H9 (cell line): ENCODE measurements around the gene SLC44A2. TPM values are rescaled to one million over a fixed set of nuclear protein-coding genes. Genes with fewer than 3 reads are reported as not detected.

Experiments
- DNase-seq: peaks from one replicate; pipeline ENCODE4 v3.0.0-alpha.2; 2017
- H2AFZ ChIP-seq: one replicate; pipeline ENCODE4 v1.6.1; 2013; ENCODE audit warnings: mild to moderate bottlenecking, low read length, control low read depth, moderate library complexity
- H2AK5ac ChIP-seq: 2 replicates; pipeline ENCODE4 v1.6.1; 2013; ENCODE audit warnings: low read length, control low read depth, mixed read lengths; ENCODE audit not compliant: insufficient read length
- H2BK120ac ChIP-seq: one replicate; pipeline ENCODE4 v1.6.1; 2013; ENCODE audit warnings: low read depth, mild to moderate bottlenecking, low read length, control low read depth, inconsistent platforms; ENCODE audit not compliant: poor library complexity, severe bottlenecking
- H2BK12ac ChIP-seq: 2 replicates; pipeline ENCODE4 v1.6.1; 2013; ENCODE audit warnings: low read length, control low read depth, mixed read lengths, low read depth; ENCODE audit not compliant: insufficient read length
- H2BK15ac ChIP-seq: 2 replicates; pipeline ENCODE4 v1.6.1; 2013; ENCODE audit warnings: low read depth, low read length, control low read depth
- H2BK20ac ChIP-seq: one replicate; pipeline ENCODE4 v1.6.1; 2013; ENCODE audit warnings: low read depth, mild to moderate bottlenecking, low read length, control low read depth, inconsistent platforms; ENCODE audit not compliant: poor library complexity, severe bottlenecking
- H2BK5ac ChIP-seq: 2 replicates; pipeline ENCODE4 v1.6.1; 2013; ENCODE audit warnings: low read length, control low read depth, mixed read lengths; ENCODE audit not compliant: insufficient read length
- H3K14ac ChIP-seq: 2 replicates; pipeline ENCODE4 v1.6.1; 2013; ENCODE audit warnings: low read length, control low read depth; ENCODE audit not compliant: insufficient read depth
- H3K18ac ChIP-seq: 2 replicates; pipeline ENCODE4 v1.6.1; 2013; ENCODE audit warnings: low read depth, mild to moderate bottlenecking, mixed read lengths, low read length, control low read depth; ENCODE audit not compliant: insufficient read length
- H3K23ac ChIP-seq: 2 replicates; pipeline ENCODE4 v1.6.1; 2013; ENCODE audit warnings: low read length, control low read depth, mixed read lengths, low read depth; ENCODE audit not compliant: insufficient read length
- H3K23me2 ChIP-seq: 2 replicates; pipeline ENCODE4 v1.6.1; 2013; ENCODE audit warnings: low read depth, mild to moderate bottlenecking, mixed read lengths, low read length, control low read depth; ENCODE audit not compliant: insufficient read length, poor library complexity, severe bottlenecking
- H3K27ac ChIP-seq: 2 replicates; pipeline ENCODE4 v1.5.1; 2013; ENCODE audit warnings: low read length, control low read depth, mixed read lengths, low read depth; ENCODE audit not compliant: insufficient read length
- H3K27me3 ChIP-seq: 2 replicates; pipeline ENCODE4 v1.6.1; 2013; ENCODE audit warnings: low read length, control low read depth, inconsistent platforms; ENCODE audit not compliant: insufficient read depth
- H3K4ac ChIP-seq: 2 replicates; pipeline ENCODE4 v1.6.1; 2013; ENCODE audit warnings: low read depth, mild to moderate bottlenecking, control low read depth, inconsistent platforms, low read length, moderate library complexity
- H3K4me1 ChIP-seq: 2 replicates; pipeline ENCODE4 v1.6.1; 2013; ENCODE audit warnings: low read length, control low read depth, inconsistent platforms; ENCODE audit not compliant: insufficient read depth
- H3K4me2 ChIP-seq: 2 replicates; pipeline ENCODE4 v1.6.1; 2013; ENCODE audit warnings: low read length, control low read depth, mixed read lengths; ENCODE audit not compliant: insufficient read length, insufficient read depth
- H3K56ac ChIP-seq: 2 replicates; pipeline ENCODE4 v1.6.1; 2013; ENCODE audit warnings: low read depth, mild to moderate bottlenecking, mixed read lengths, low read length, control low read depth; ENCODE audit not compliant: insufficient read length
- H3K79me1 ChIP-seq: 2 replicates; pipeline ENCODE4 v1.6.1; 2013; ENCODE audit warnings: low read depth, mild to moderate bottlenecking, moderate library complexity, low read length, control low read depth, inconsistent platforms; ENCODE audit not compliant: insufficient read depth, poor library complexity, severe bottlenecking
- H3K79me2 ChIP-seq: 2 replicates; pipeline ENCODE4 v1.6.1; 2013; ENCODE audit warnings: low read length, control low read depth, inconsistent platforms; ENCODE audit not compliant: insufficient read depth
- H3K9ac ChIP-seq: 2 replicates; pipeline ENCODE4 v1.6.1; 2013; ENCODE audit warnings: low read length, control low read depth, mixed read lengths; ENCODE audit not compliant: insufficient read length; ENCODE audit errors: extremely low read depth
- H3K9me3 ChIP-seq: one replicate; pipeline ENCODE4 v1.6.1; 2013; ENCODE audit warnings: low read depth, low read length, inconsistent platforms; ENCODE audit not compliant: control insufficient read depth
- H3T11ph ChIP-seq: one replicate; pipeline ENCODE4 v1.6.1; 2013; ENCODE audit warnings: mild to moderate bottlenecking, low read length, control low read depth, inconsistent platforms
- H4K20me1 ChIP-seq: one replicate; pipeline ENCODE4 v1.6.1; 2013; ENCODE audit not compliant: control insufficient read depth, insufficient read length, insufficient read depth
- H4K5ac ChIP-seq: 2 replicates; pipeline ENCODE4 v1.6.1; 2013; ENCODE audit warnings: low read depth, mild to moderate bottlenecking, mixed read lengths, low read length, control low read depth; ENCODE audit not compliant: insufficient read length
- H4K8ac ChIP-seq: replicated peaks from 2 replicates; pipeline ENCODE4 v1.6.1; 2013; ENCODE audit warnings: low read length, control low read depth, mixed read lengths, low read depth; ENCODE audit not compliant: insufficient read length
- H4K91ac ChIP-seq: 2 replicates; pipeline ENCODE4 v1.6.1; 2013; ENCODE audit warnings: low read depth, mild to moderate bottlenecking, moderate library complexity, mixed read lengths, low read length, control low read depth; ENCODE audit not compliant: insufficient read length
- H3K27ac Mint-ChIP-seq, 3 experiments: 2 replicates in 2 of 3; 3 replicates in 1 of 3; pipeline ENCODE4 v1.8.0; 2020 to 2021; ENCODE audit warnings: mixed read lengths in 3 of 3, mild to moderate bottlenecking in 1 of 3, moderate library complexity in 1 of 3
- H3K27me3 Mint-ChIP-seq: 2 replicates; pipeline ENCODE4 v1.8.0; 2021; ENCODE audit warnings: low read depth, mild to moderate bottlenecking, moderate library complexity, mixed read lengths
- H3K36me3 Mint-ChIP-seq, 3 experiments: 2 replicates in 2 of 3; 3 replicates in 1 of 3; pipeline ENCODE4 v1.8.0; 2020 to 2021; ENCODE audit warnings: low read depth in 3 of 3, mixed read lengths in 3 of 3; ENCODE audit not compliant: insufficient read depth in 1 of 3
- H3K4me1 Mint-ChIP-seq, 2 experiments: 2 replicates each; pipeline ENCODE4 v1.8.0; 2020; ENCODE audit warnings: mixed read lengths in 2 of 2
- H3K4me3 Mint-ChIP-seq, 2 experiments: 2 replicates in 1 of 2; 3 replicates in 1 of 2; pipeline ENCODE4 v1.8.0; 2020 to 2021; ENCODE audit warnings: mild to moderate bottlenecking in 2 of 2, mixed read lengths in 2 of 2, moderate library complexity in 1 of 2
- H3K9me3 Mint-ChIP-seq, 2 experiments: 2 replicates in 1 of 2; 3 replicates in 1 of 2; pipeline ENCODE4 v1.8.0; 2020; ENCODE audit warnings: mild to moderate bottlenecking in 2 of 2, mixed read lengths in 2 of 2, moderate library complexity in 1 of 2
- WGBS: extraction: QIAGEN DNeasy Blood & Tissue Kit; methylation state at CpG from one replicate; pipeline ENCODE4 v1.1.7; 2013; ENCODE audit warnings: missing lambda C conversion rate, low lambda C conversion rate, mixed read lengths; ENCODE audit not compliant: insufficient read length; ENCODE audit errors: extremely low coverage; 5-methylcytosine and 5-hydroxymethylcytosine counted together
- total RNA-seq: library from RNA; stranded (reverse); gene quantifications from 2 replicates; pipeline ENCODE4 v1.2.1, GENCODE V29; 2021
- TF ChIP-seq, protein P1 (sequence below): fragments of 200-600 bp; sonication (generic); conservative IDR thresholded peaks from 3 replicates; pipeline ENCODE4 v1.8.0; 2021; ENCODE audit warnings: antibody characterized with exemption, mild to moderate bottlenecking

The SLC44A2 gene
- total RNA-seq, 1 experiment from 2014 or later = 121 TPM

DNA sequence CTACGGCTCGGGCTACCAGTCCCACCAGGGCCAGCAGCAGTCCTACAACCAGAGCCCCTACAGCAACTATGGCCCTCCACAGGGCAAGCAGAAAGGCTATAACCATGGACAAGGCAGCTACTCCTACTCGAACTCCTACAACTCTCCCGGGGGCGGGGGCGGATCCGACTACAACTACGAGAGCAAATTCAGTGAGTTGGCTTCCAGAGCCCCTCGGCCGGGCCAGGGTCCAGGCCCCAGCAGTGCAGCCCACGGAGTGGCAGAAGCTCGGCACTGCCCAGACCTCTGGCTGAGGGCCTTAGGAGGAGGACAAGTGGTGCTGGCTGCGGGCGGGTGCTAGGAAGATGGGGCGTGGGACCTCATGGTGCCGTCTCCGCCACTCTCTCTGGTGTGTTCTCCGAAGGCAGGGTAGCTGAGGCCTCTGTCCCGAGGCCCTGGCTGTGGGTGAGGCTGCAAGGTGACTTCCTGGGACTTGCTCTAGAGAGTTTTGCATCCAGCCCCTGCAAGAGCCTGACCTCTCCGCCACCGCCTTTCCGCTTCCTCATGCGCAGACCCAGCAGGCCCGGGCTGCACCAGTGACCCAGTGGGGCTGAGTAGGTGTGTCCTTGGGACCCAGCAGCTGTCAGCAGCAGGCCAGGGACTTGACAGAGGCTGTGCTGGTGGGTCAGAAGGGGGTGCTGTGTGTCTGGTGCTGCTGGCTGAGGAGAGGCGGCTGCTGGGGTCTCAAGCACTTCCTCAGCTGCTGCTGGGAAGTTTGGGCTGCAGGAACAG is 62.4 kb downstream of the SLC44A2 start:
- peaks cover 5% of the 10 kb centered on the region for H3K27me3 Mint-ChIP-seq
- Histone ChIP-seq H3K23ac (no peak overlapping the region), H2AK5ac (no peak overlapping the region), H2BK20ac (no peak overlapping the region), H4K20me1 (peaks cover 3% of the 10 kb centered on the region), H4K5ac (no peak overlapping the region), H3K4me1 (no peaks in the 10 kb centered on the region), H2AFZ (no peak overlapping the region), H3K9me3 (no peaks in the 10 kb centered on the region), H4K91ac (no peak overlapping the region), H2BK120ac (no peak overlapping the region), H3T11ph (no peak overlapping the region), H2BK12ac (no peak overlapping the region), H3K79me1 (peaks cover 3% of the 10 kb centered on the region), H3K18ac (no peak overlapping the region), H3K27ac (no peak overlapping the region), H3K4me2 (no peak overlapping the region), H3K79me2 (no peaks in the 10 kb centered on the region), H3K14ac (no peak overlapping the region), H2BK5ac (no peak overlapping the region), H4K8ac (no peak overlapping the region), H3K9ac (no peak overlapping the region), H3K27me3 (no peaks in the 10 kb centered on the region), H2BK15ac (no peak overlapping the region), H3K23me2 (no peaks in the 10 kb centered on the region), H3K4ac (no peak overlapping the region), H3K56ac (no peak overlapping the region)
- H3K4me3 Mint-ChIP-seq = no peak overlapping the region
- WGBS = no CpG with 5 or more reads among the region's 25 CpGs
- DNase-seq = no peak
- H3K27ac Mint-ChIP-seq = peak overlapping the region; percentile 22 to 76 (median 53); a peak in 4 of 7 replicates
- peaks cover 55 to 98% (median 96%) of the 10 kb centered on the region in 3 experiments; a peak in 6 of 7 replicates for H3K36me3 Mint-ChIP-seq
- H3K4me1 Mint-ChIP-seq = peaks cover 10 to 16% of the 10 kb centered on the region in 2 experiments
- TF ChIP-seq, protein P1, sequence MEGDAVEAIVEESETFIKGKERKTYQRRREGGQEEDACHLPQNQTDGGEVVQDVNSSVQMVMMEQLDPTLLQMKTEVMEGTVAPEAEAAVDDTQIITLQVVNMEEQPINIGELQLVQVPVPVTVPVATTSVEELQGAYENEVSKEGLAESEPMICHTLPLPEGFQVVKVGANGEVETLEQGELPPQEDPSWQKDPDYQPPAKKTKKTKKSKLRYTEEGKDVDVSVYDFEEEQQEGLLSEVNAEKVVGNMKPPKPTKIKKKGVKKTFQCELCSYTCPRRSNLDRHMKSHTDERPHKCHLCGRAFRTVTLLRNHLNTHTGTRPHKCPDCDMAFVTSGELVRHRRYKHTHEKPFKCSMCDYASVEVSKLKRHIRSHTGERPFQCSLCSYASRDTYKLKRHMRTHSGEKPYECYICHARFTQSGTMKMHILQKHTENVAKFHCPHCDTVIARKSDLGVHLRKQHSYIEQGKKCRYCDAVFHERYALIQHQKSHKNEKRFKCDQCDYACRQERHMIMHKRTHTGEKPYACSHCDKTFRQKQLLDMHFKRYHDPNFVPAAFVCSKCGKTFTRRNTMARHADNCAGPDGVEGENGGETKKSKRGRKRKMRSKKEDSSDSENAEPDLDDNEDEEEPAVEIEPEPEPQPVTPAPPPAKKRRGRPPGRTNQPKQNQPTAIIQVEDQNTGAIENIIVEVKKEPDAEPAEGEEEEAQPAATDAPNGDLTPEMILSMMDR = no peak
- no peaks in the 10 kb centered on the region for H3K9me3 Mint-ChIP-seq
